ENCODE measurements around the gene ELAVL2. TPM values are rescaled to one million over a fixed set of nuclear protein-coding genes. Genes with fewer than 3 reads are reported as not detected.

ELAVL2 gene
- total and polyA plus RNA-seq, 9 of the 15 experiments (the other 6 are each of a cell fraction or from before 2014, with no cell fraction given) = not detected

DNA sequence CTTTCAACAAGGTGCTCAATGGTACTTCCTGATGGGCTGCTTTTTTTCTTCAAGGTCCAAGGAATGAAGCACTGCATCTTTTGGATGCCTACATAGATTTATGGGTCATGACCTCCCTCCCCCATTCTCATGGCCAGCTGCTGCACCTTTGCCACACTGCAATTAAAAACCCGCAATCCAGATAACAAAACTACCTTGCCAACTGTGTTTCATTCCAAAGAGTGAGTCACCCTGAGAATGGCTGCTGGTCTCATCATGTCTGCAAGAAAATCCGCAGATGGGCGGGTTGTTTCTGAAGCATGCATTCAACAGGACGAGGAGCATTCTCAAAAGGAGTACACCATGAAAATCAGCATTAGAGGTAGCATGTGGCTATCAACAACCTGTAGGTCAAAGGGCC is 139.8 kb downstream of the ELAVL2 start (continued):
- TF ChIP-seq RBM15 (IDR thresholded peaks at IDR 0.05; ENCODE audit: insufficient read depth, low read length) (no peak), GTF2F1 (IDR thresholded peaks at IDR 0.05; ENCODE audit: low read depth, low read length) (no peak), ZNF212 (CRISPR knock-in tag; IDR thresholded peaks at IDR 0.05) (no peak), ZNF316 (IDR thresholded peaks at IDR 0.05) (no peak)

DNA sequence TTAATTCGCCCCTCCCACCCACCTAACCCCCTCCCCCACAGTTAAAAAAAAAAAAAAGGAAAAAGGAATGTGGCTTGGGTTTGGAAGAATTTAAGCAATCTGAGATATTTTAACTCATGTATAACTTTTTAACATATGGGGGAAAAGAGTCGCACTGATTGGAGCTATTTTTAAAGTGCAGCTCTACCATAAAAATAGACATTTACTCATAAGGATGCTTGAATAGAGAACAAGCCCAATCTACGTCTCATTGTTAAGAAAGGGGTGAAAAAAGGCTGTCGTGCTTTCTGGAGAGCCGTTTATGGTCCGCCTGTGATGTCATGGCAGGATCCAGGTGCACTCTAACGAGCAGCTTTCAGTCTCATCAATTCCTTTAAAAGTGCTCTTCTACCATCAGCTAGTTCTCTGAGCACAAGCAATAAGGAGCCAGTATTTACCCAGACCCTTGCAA is 142.4 kb downstream of the ELAVL2 start:
- no peak for FAIRE-seq
- intact Hi-C loops (cut with micrococcal nuclease) = no loop called here
- no peak for ATAC-seq

More for the DNA sequence above, 142.4 kb downstream of the ELAVL2 start:
- Histone ChIP-seq H3K9me3 (replicated peaks; ENCODE audit: control insufficient read depth, insufficient read depth, low read depth, low read length) (no peaks in the 10 kb centered on the region), H3K9me1 (ENCODE audit: control insufficient read depth, insufficient read depth, low read length) (no peaks in the 10 kb centered on the region), H2AFZ (ENCODE audit: low read depth, low read length) (no peak overlapping the region), H3K27ac (ENCODE audit: extremely low read depth, low read depth, low read length) (no peak overlapping the region), H3K4me3 (no peak overlapping the region), H3K79me2 (ENCODE audit: control insufficient read depth, insufficient read depth, low read length) (no peaks in the 10 kb centered on the region), H4K20me1 (replicated peaks; ENCODE audit: control insufficient read depth, insufficient read depth, low read length) (no peaks in the 10 kb centered on the region), H3K36me3 (ENCODE audit: control insufficient read depth, insufficient read depth, low read length) (no peaks in the 10 kb centered on the region), H3K4me2 (ENCODE audit: insufficient read depth, low read length) (no peak overlapping the region), H3K9ac (ENCODE audit: insufficient read depth in 1 of 2, low read depth in 2 of 2, low read length in 2 of 2) (no peak overlapping the region), H3K4me1 (replicated peaks in 1 of 2; ENCODE audit: control insufficient read depth in 2 of 2, insufficient read depth in 2 of 2, low read length in 2 of 2) (no peaks in the 10 kb centered on the region), H3K27me3 (ENCODE audit: control insufficient read depth in 2 of 2, insufficient read depth in 2 of 2, low read length in 2 of 2) (no peaks in the 10 kb centered on the region)
- POLR2A ChIA-PET = no interaction called here
- in situ Hi-C loops (cut with MboI) = no loop called here
- DNase-seq (ENCODE audit: extremely low read depth in 1 of 4, low spot score in 3 of 4) = no peak
- no CpG with 5 or more reads among the region's 7 CpGs for WGBS (ENCODE audit: insufficient coverage, low coverage, missing lambda C conversion rate)
- no TSS peak for BruUV-seq (replicated peaks)
- TF ChIP-seq JUNB (CRISPR knock-in tag; conservative IDR thresholded peaks at IDR 0.05) (no peak), STAG1 (CRISPR knock-in tag; IDR thresholded peaks at IDR 0.05; ENCODE audit: borderline replicate concordance) (no peak), PRPF4 (IDR thresholded peaks at IDR 0.05; ENCODE audit: insufficient read depth, low read depth, low read length, poor library complexity, severe bottlenecking) (no peak), MEF2A (IDR thresholded peaks at IDR 0.05; ENCODE audit: control insufficient read depth, low read depth, low read length) (no peak), IRF9 (tag; IDR thresholded peaks at IDR 0.05) (no peak)
- CTCF ChIA-PET (ENCODE audit: low intra/inter-chr PET ratio) = no interaction called here
